HG03521 (cell line): Measurements from ENCODE around the gene STUB1.
"Not testable (repeated sequence)": the region's sequence is repeated elsewhere in the genome, so short reads cannot be mapped to it uniquely, and the experiment has no call there.

Experiments
- ATAC-seq: cut with Tn5 transposase; IDR thresholded peaks from one replicate; pipeline ENCODE4 v1.9.1; 2021; ENCODE audit warnings: mild to moderate bottlenecking, moderate library complexity; ENCODE audit not compliant: unreplicated experiment

Gene STUB1

DNA sequence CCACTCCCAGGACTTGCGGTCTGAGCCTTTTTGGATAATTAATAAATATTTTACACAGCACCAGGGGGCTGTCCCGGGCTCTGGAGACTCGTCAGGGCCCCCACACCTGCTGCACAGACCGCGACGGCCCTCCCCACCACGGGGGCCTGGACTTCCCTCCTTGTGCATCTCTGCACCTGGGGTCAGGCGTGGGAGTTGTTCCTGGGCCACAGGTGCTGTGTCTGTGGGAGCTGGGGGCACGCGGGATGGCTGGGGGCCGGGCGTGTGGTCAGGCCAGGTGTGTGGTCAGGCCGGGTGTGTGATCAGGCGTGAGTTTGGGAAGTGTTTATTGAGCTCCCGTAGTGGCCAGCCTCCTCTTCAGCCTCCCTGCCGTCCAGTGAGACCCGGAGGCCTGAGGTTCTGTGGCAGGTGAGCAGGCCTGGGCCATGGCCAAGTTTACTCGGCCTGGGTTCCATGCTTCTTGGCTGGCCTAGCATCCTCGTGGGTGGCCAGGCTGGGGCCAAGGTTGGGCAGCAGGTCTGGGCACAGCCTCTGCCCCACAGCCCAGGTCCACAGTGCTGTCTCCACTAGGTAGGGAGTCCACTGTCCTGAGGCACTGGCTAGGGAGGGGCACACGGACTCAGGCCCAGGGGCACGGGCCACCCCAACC is 1.9 kb upstream of the STUB1 start:
- no peak for ATAC-seq

DNA sequence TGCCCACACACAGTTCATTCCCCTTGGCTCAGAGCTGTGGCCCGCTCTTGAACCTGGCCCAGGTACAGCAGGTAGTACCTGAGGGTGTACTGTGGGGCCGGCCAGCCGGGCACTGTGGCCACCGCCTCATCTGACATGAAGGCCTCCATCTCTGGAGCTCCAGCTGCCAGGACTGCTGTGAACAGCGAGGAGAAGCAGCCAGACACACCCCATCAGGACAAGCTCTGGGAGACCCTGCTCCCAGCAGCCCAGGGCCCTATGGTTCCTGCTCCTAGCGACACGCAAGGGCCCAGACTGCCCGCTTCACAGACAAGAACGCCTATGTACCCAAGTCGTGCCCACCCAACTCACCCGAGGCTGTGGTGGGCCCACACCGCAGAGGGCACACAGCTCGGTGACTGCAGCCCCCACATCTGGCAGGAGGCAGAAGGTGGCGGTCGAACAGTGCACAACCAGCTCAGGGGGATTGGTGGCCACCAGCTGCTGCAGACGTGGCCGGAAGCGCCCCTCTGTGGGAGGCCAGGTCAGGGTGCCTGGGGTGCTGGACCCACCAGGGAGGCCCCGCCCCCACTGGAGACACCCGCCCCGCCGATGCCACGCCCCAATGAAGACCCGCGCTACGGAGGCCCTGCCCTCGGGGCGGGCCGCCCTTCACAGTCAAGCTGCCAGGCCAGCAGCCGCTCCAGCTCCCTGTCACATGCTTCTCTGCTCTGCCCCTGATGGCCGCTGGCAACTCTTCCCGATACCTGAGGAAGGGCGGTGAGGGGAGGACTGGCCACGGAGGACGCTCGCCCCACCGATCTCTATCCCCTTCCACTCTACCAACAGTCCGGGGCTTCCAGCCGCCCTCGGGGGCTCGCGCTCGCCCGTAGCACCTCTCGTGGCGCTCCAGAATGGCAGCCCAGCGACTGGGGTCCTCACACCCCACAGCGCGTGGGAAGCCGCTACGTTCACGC is 1.1 kb upstream of the STUB1 start:
- ATAC-seq: no peak

DNA sequence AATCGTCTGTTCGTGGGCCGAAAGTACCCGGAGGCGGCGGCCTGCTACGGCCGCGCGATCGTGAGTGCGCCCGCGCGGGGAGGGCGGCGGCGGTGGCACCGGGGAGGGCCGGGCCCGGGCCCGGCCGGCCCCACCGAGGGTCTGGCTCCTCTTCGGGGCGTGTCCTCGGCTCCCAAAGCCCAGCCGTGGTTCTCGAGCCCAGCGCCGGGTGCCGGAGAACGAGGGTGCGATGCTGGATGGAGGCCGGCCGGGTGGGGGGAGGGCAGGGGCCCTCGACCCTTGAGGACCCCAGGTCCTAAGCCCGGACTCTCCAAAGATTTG is 375 bp downstream of the STUB1 start:
- no peak for ATAC-seq

DNA sequence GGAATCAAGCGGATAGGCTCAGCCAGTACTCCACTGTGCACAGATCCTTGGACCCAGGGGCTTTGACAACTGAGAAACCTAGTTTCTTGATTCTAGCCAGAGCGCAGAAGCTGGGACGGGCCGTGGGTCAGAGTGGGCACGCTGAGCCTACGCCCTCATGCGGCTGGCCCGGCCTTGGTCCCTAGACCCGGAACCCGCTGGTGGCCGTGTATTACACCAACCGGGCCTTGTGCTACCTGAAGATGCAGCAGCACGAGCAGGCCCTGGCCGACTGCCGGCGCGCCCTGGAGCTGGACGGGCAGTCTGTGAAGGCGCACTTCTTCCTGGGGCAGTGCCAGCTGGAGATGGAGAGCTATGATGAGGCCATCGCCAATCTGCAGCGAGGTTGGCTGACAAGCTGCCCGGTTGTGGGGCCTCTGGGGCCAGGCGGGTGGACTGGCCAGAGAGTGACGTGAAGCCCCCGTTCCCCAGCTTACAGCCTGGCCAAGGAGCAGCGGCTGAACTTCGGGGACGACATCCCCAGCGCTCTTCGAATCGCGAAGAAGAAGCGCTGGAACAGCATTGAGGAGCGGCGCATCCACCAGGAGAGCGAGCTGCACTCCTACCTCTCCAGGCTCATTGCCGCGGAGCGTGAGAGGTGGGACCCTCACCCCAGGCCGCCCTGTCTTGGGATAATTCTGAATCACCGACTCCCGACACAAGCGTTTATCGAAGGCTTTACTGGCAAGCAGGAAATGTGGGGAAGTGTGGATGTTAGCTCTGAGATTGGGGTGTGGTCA is 946 bp downstream of the STUB1 start:
- no peak for ATAC-seq

DNA sequence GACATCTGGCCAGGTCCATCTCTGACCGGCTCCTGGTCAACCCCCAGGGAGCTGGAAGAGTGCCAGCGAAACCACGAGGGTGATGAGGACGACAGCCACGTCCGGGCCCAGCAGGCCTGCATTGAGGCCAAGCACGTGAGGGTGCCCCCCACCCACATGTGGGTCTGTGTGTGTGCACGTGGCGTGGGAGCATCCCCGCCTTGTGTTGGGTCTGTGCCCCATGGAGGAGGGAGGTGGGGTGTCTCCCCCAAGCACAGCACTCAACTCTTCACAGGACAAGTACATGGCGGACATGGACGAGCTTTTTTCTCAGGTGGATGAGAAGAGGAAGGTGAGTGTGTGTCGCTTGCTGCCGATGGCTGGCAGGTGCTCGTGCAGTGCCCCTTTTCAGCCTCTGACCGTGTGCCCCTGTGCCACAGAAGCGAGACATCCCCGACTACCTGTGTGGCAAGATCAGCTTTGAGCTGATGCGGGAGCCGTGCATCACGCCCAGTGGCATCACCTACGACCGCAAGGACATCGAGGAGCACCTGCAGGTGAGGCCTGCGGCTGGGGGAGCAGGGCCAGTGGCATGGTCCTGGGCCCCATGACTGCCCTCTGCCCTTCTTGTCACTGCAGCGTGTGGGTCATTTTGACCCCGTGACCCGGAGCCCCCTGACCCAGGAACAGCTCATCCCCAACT is 1.7 kb downstream of the STUB1 start:
- ATAC-seq: no peak

DNA sequence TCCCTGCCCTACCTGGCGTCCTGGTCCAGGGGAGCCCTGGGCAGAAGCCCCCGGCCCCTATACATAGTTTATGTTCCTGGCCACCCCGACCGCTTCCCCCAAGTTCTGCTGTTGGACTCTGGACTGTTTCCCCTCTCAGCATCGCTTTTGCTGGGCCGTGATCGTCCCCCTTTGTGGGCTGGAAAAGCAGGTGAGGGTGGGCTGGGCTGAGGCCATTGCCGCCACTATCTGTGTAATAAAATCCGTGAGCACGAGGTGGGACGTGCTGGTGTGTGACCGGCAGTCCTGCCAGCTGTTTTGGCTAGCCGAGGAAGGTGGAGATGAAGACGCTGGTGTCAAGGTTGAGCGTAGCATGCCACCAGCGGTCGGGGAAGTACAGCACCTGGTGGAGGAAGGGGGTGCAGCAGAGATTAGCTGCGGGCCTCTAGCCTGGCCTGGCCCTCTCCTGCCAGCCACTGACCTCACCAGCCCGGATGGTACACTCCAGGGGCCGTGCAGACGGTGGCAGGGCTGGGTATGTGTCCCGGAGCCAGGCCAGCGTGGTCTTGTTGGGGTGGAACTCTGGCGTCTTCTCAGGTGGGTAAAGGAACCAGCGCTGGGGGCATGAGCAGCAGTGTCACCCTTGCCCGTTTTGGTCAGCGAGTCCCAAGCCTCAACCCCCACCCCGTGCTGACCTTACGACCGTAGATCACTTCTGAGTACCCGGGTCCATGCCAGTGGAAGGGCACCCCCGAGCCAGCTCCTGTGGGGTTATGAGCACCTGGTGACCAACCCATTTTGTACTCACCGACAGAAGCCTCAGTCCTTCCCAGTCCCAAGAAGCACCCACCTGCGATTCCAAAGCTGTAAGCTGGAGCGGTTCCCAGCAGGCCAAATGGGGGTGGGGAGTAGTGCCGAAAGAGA is 2.5 kb downstream of the STUB1 start:
- ATAC-seq: no peak

DNA sequence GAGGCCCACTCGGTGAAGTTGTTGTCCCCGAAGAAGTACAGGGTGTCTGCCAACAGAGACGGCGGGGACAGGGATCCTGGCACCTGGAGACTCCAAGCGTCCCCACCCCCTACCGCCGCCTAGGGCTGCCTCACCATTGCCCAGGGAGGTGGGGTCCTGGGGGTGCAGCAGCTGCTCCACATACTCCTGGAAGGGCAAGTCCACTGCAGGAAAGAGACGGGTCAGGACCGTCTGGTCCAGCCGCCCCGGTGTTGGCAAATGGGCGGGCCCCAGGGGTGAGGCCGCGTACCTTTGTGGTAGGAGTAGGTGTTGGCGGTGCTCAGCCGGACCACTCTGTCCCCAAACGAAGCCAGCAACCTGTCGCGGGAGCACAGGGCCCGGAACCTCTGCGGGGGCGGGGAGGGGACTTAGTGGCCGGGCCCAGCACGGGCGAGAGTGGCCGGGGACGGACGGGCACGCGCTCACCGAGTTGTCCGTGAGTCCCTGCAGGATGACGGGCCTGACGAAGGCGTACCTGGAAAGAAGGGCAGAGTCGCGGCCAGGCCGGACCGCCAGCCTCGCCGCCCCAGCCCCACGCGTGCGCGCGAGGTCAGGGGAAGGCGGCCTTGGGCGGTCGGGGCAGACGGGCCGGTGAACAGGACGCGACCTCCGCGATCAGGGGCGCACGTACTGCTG is 3.3 kb downstream of the STUB1 start:
- ATAC-seq: no peak

DNA sequence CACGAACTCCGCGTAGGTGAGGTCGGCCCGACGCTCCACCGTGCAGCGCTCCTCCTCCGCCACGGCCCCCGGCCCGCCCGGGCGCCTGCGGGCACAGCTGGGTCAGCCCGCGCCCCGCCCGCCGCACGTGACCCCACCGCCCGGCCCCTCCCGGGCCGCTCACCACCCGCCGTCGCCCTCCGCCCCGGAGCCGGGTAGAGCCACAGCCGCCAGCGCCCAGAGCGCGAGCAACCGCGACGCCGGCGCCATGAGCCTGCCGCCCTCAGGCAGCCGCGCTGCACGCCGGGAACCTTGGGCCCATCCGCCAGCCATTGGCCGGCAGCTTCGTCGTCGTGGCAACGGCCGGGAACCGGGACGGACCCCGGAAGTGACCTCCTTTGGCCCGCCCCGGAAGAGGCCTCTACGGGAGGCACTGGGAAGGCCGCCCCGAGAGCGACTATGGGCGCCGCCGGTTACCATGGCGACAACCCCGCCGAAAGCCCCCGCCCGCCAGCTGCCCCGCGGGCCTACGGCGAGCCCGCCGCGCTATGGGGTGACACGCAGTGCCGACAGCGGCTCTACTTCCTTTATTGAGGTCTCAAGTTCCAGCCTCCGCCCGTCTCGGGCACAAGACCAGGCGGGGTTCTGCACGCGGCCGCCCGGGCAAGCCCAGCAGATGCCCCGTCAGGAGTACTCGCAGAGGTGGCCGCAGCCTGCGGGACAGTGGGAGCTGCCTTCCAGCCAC is 4.0 kb downstream of the STUB1 start, which contains the start of gene JMJD8:
Gene JMJD8, minus strand, starts transcription at position 264 of the 724 bp plus-strand sequence. Its CDS starts 15 bp downstream, at position 249.
- ATAC-seq: peak; percentile 63

DNA sequence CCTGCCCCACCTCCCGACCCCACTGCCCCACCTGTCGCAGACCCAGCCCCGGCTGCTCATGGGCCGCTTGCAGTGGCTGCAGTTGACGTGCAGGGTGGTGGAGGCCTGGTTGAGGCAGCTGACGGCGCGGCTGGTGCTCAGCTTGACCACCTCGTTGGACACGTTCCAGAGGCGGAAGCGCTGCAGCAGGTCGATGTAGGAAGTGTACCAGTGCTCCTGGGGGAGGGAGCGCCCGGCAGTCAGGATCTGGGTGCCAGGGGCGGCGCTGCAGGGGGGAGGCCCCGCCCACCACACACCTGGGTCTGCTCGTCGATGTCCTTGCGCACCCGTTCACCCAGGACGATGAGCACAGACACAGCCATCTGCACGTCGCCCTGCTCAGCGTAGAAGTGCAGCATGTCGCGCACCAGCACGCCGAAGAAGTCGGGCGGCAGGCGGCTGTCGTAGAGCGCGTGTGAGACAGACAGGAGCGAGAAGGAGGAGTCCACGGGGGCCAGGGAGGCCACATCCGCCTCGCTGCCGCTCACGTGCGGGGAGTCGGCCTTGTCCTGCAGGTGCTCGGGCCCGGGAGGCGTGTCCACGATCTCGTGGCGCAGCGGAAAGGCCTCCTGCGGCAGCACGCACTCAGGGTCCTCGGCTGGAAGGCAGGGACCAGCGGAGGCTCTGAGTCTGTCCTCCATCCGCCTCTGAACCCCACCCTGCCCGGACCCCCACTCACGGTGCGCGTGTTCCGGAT is 4.9 kb downstream of the STUB1 start:
- ATAC-seq: no peak

DNA sequence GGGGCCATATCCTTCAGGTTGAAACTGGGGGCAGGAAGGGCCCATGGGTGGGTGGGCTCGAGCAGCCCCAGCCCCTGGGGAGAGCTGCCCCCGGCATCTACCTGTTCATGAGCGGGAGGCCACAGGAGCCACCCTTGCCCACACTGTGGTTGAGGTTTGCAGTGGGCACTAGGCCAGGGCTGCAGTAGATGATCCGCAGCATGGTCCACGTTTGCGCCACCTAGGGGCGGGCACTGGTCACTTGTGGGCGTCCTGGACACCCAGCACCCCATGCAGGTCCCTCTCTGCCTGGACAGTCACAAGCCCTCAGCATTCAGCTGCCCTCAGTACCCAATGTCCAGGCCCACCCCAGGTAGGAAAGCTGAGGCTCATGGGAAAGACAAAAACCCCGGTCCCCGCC is 5.8 kb downstream of the STUB1 start:
- no peak for ATAC-seq

DNA sequence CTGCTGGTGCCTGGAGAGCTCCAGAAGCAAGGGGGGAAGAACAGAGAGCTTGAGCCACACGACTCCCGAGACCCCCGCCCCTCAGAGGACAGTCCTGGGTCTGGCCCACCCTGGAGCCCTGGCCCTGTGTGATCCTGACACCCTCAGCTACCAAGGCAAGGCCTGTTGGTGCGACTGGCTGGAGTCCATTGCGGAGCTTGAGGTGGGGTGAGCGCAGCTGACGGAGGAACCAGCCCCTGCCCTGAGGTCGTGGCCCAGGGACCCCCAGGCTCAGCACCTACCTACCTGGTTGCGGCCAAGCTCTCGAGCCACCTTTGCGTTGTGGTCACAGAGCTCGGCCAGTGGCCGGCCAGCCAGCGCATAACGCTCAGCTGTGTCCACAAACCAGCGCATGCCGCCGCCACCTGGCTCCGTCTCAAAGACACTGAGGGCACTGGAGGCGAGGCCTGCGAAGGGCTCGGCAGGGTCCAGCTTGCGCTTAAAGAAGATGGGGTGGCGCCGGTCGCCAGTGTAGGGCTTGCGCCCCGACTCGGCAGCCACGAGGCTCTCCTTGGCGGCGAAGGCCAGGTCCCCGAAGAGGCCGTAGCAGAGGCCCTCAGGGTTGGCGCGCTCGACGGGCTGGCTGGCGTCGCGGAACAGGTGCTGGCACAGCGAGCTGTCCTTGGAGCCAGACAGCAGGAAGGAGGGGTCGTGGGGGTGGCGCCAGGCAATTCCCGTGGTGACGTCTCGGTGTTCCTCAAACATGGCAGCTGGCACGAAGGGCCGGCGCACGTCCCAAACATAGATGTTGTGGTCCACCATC is 6.5 kb downstream of the STUB1 start:
- ATAC-seq: no peak

DNA sequence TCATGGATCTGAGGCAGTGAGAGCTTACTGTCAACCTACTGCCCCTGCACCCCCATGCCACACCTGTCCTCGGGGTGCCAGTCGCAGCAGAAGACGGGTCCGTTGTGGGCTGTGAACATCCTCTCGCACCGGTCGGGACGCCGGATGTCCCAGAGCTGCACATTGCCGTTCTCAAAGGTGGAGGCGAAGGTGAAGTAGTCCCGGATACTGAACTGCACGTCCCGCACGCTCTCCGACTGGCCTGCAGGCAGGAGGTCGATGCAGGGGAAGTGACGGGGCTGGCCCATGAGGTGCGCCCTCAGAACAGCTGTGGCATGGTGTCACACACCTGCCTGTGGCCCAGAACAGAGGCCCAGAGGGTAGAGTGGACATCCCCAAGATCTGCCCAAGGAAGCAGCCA is 7.3 kb downstream of the STUB1 start:
- ATAC-seq: no peak

DNA sequence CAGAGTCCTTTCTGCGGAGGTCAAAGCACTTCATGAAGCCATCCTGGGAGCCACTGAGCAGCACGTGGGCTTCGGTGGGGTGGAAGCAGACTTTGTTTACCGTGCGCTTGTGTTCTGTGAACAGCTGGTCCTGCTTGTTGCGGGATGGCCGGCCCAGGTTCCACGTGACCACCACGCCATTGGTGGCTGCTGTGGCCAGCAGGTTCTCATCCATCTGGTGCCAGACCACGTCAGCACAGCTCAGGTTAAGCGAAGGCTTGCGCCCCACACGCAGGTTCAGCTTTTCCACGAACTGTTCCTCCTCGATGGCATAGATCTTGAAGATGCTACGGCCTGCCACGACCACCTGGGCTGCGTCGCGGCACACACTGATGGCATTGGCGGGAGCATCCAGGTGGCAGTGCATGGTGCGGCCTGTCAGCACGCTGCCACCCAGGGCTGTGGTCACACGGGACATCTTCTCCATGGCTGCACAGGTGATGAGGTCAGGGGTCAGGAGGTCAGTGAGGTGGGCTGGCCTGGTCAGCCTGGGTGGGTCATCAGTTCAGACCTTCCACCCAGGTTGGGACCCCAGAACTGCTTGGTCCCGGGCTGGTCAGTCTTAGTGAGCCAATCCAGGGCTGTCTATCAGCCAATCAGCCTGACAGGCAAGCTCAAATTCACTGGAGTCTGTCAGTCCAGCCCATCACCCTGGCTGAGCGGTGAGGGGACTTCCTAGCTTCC is 9.1 kb downstream of the STUB1 start:
- no peak for ATAC-seq

DNA sequence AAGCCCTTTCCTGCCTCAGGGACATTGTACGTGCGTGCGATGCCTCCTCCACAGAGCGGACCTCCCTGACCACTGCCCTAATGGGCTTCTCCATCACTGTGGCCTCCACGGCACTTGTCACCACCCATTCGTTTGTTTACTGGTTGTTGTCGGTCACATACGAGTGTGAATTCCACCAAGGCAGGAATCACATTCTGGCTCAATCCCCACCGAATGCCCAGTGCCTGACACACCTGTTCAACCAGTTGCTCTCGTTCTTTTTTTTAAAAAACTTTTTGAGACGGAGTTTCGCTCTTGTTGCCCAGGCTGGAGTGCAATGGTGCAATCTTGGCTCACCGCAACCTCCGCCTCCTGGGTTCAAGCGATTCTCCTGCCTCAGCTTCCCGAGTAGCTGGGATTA is 11.0 kb downstream of the STUB1 start:
- ATAC-seq: not testable (repeated sequence)

DNA sequence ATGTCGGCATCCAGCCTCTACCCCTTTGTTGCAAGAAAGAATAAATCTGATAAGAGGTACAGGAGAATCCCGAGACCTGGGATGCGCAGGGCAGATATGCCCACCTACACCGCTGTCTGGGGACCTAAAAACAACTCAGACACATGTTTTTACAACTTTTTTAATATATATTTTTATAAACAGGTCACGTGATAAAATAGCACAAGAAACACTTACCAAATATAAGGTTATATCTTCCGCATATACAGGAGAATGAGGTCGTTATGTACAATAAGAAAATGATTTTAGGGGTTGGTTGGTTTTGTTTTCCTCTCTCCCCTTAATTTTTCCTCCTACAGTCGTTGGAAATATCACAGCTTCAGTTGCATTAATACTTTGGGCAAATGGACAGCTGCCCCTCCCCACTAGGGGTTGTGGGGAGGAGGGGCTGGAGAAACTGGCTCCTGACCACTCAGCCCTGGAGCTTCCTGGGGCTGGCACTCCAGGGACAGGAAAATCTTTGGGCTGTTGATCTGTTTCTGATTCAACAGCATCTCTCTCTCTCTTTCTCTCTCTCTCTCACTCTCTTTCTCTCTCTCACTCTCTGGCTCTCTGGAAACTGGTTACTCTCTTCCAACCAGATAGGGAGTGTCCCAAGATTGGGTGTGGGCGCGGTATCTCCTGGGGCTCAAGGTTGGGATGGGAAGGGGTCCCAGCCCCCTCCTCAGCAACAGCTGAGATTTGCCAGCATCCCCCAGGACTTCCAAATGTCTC is 12.3 kb downstream of the STUB1 start:
- no peak for ATAC-seq

DNA sequence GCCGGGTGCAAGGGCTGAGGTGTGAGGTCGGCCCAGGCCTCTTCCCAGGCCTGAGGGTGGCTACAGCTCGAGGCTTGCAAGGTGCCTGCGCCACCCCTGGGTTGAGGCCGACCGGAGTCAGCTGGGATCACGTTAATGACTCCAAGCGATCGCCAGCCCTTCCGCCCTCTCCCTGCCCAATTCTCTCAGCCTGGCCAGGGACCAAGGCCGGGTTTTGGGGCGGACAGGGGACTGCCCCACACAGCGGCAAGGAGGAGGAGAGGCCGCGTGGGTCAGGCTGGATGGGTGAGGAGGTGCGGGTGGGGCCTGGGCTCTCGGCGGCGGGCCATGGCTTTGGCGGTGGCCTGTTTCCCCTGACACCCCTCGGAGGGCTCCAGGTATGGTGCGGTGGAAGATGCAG is 13.2 kb downstream of the STUB1 start:
- ATAC-seq: no peak
